ENCODE measurements around the gene TAC3. TPM values are rescaled to one million over a fixed set of nuclear protein-coding genes. Genes with fewer than 3 reads are reported as not detected.
"Not testable (repeated sequence)": the region's sequence is repeated elsewhere in the genome, so short reads cannot be mapped to it uniquely, and the experiment has no call there.

TAC3 gene
- total and polyA plus RNA-seq, 2 donors (not counting 3 experiments of a cell fraction or from before 2014, with no cell fraction given): not detected

DNA sequence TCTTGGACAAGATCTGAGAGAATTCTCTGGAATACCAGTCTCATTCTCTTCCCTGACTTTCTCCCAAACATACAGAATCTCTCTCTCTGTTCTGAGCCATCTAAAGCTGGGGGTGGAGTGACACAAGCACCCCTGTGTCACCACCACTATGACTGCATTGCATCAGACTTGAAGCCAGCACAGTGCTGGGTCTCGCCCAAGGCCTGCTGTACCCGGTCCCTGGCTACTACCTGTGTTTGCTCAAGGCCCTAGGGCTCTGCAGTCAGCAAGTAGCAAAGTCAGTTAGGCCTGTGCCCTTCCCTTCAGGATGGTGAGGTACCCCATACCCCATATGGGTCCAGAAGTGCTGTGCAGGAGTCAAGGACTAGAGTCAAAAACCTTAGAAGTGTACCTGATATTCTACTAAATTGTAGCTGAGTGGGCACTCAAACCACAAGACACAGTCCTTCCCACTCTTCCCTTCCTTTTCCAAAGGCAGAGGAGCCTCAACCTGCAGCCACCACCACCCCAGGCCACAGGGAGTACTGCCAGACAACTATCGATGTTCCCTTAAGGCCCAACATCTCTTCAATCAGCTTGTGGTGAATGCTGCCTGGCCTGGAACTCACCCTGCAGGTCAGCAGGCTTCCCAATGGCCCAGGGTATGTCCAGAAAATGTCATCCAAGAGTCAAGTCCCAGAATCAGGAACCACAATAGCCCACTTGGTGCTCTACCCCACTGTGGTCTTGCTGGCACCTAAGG is 37.8 kb downstream of the TAC3 start:
- Histone ChIP-seq H4K20me1 (replicated peaks; ENCODE audit: control insufficient read depth, extremely low read depth, insufficient read depth, low read length) (no peaks in the 10 kb centered on the region), H3K9me3 (replicated peaks; ENCODE audit: control insufficient read depth, insufficient read depth, low read length) (no peaks in the 10 kb centered on the region), H3K27me3 (ENCODE audit: control insufficient read depth in 2 of 2, insufficient read depth in 2 of 2, low read length in 2 of 2) (no peaks in the 10 kb centered on the region), H3K79me2 (ENCODE audit: control insufficient read depth, insufficient read depth, low read length) (no peaks in the 10 kb centered on the region), H3K4me2 (ENCODE audit: insufficient read depth, low read length) (no peak overlapping the region), H2AFZ (ENCODE audit: low read depth, low read length) (no peak overlapping the region), H3K36me3 (ENCODE audit: control insufficient read depth in 2 of 2, extremely low read depth in 1 of 2, insufficient read depth in 2 of 2, low read length in 2 of 2) (no peaks in the 10 kb centered on the region), H3K9ac (replicated peaks; ENCODE audit: extremely low read depth, insufficient read depth, low read length) (no peak overlapping the region), H3K4me1 (ENCODE audit: control insufficient read depth, extremely low read depth, insufficient read depth, low read length) (no peaks in the 10 kb centered on the region), H3K27ac (ENCODE audit: insufficient read depth, low read depth, low read length) (no peak overlapping the region), H3K4me3 (replicated peaks in 1 of 3; ENCODE audit: insufficient read depth in 1 of 3, low read depth in 1 of 3, low read length in 3 of 3) (no peak overlapping the region), H3K9me1 (replicated peaks; ENCODE audit: control insufficient read depth, extremely low read depth, insufficient read depth, low read length) (no peaks in the 10 kb centered on the region)
- BruUV-seq (replicated peaks): no TSS peak
- ChIA-PET CTCF (interaction anchor here (1.8 kb wide), 1 partner anchor 9 kb away, joined by 6 read pairs; no protein-coding TSS in a partner anchor), POLR2A (no interaction called here)
- intact Hi-C loops (cut with micrococcal nuclease): no loop called here
- dilution Hi-C loops (cut with MboI; ENCODE audit: extremely low pct_ligation_motif_present, low sequenced_read_pairs): no loop called here
- no peak for DNase-seq (ENCODE audit: low read depth, low spot score)
- FAIRE-seq: no peak
- no peak for TF ChIP-seq EZH2 (IDR thresholded peaks at IDR 0.05; ENCODE audit: borderline replicate concordance, low read depth, low read length, severe bottlenecking)
- no peak for TF ChIP-seq POLR2A (IDR thresholded peaks at IDR 0.05; ENCODE audit: low read depth, low read length)
- TF ChIP-seq, protein P1, sequence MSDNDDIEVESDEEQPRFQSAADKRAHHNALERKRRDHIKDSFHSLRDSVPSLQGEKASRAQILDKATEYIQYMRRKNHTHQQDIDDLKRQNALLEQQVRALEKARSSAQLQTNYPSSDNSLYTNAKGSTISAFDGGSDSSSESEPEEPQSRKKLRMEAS (IDR thresholded peaks at IDR 0.05; ENCODE audit: insufficient read depth, insufficient read length): no peak
- TF ChIP-seq, protein P2, sequence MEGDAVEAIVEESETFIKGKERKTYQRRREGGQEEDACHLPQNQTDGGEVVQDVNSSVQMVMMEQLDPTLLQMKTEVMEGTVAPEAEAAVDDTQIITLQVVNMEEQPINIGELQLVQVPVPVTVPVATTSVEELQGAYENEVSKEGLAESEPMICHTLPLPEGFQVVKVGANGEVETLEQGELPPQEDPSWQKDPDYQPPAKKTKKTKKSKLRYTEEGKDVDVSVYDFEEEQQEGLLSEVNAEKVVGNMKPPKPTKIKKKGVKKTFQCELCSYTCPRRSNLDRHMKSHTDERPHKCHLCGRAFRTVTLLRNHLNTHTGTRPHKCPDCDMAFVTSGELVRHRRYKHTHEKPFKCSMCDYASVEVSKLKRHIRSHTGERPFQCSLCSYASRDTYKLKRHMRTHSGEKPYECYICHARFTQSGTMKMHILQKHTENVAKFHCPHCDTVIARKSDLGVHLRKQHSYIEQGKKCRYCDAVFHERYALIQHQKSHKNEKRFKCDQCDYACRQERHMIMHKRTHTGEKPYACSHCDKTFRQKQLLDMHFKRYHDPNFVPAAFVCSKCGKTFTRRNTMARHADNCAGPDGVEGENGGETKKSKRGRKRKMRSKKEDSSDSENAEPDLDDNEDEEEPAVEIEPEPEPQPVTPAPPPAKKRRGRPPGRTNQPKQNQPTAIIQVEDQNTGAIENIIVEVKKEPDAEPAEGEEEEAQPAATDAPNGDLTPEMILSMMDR (IDR thresholded peaks at IDR 0.05; ENCODE audit: extremely low read depth in 1 of 2, insufficient read depth in 1 of 2, low read depth in 1 of 2, low read length in 2 of 2): no peak
- TF ChIP-seq GATA2 (IDR thresholded peaks at IDR 0.05; ENCODE audit: insufficient read depth, insufficient read length, low read depth, low read length): no peak
- no peak for TF ChIP-seq MYC (IDR thresholded peaks at IDR 0.05; ENCODE audit: low read depth, low read length)
- no peak for TF ChIP-seq FOS (IDR thresholded peaks at IDR 0.05; ENCODE audit: borderline replicate concordance, insufficient read depth, low read length)
- TF ChIP-seq POLR2AphosphoS5 (IDR thresholded peaks at IDR 0.05; ENCODE audit: insufficient read depth, low read depth, low read length): no peak
- no peak for TF ChIP-seq JUN (IDR thresholded peaks at IDR 0.05; ENCODE audit: borderline replicate concordance, insufficient read depth, insufficient read length, low read depth)

DNA sequence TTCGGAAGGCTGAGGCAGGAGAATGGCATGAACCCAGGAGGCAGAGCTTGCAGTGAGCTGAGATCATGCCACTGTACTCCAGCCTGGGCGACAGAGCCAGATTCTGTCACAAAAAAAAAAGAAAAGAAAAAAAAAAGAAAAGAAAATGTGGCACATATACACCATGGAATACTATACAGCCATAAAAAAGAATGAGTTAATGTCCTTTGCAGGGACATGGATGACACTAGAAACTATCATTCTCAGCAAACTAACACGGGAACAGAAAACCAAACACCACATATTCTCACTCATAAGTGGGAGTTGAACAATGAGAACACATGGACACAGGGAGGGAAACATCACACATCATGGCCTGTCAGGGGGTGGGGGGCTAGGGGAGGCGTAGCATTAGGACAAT is 39.0 kb downstream of the TAC3 start:
- H3K9me3 ChIP-seq (replicated peaks; ENCODE audit: control insufficient read depth, insufficient read depth, low read length); H3K27me3 ChIP-seq (ENCODE audit: control insufficient read depth in 2 of 2, insufficient read depth in 2 of 2, low read length in 2 of 2); H3K9me1 ChIP-seq (replicated peaks; ENCODE audit: control insufficient read depth, extremely low read depth, insufficient read depth, low read length); H3K9ac ChIP-seq (replicated peaks; ENCODE audit: extremely low read depth, insufficient read depth, low read length); dilution Hi-C loops (cut with MboI; ENCODE audit: extremely low pct_ligation_motif_present, low sequenced_read_pairs); H3K4me2 ChIP-seq (ENCODE audit: insufficient read depth, low read length); H4K20me1 ChIP-seq (replicated peaks; ENCODE audit: control insufficient read depth, extremely low read depth, insufficient read depth, low read length); H3K27ac ChIP-seq (ENCODE audit: insufficient read depth, low read depth, low read length); FAIRE-seq; H2AFZ ChIP-seq (ENCODE audit: low read depth, low read length); H3K4me3 ChIP-seq (replicated peaks in 1 of 3; ENCODE audit: insufficient read depth in 1 of 3, low read depth in 1 of 3, low read length in 3 of 3); H3K79me2 ChIP-seq (ENCODE audit: control insufficient read depth, insufficient read depth, low read length); DNase-seq (ENCODE audit: low read depth, low spot score); BruUV-seq (replicated peaks); intact Hi-C loops (cut with micrococcal nuclease); H3K4me1 ChIP-seq (ENCODE audit: control insufficient read depth, extremely low read depth, insufficient read depth, low read length); POLR2A ChIA-PET; H3K36me3 ChIP-seq (ENCODE audit: control insufficient read depth in 2 of 2, extremely low read depth in 1 of 2, insufficient read depth in 2 of 2, low read length in 2 of 2): not testable (repeated sequence)
- CTCF ChIA-PET: interaction anchor here (0.7 kb wide), 1 partner anchor 18 kb away, joined by 3 read pairs; no protein-coding TSS in a partner anchor

Data from endothelial cell of umbilical vein (primary cell).